Stimulated activated CD8-positive, alpha-beta memory T cell treated with anti-CD3 and anti-CD28 coated beads, Interleukin-4, amount 100 ng/mL, for 24 hours (primary cell): ENCODE measurements around the gene TUB.

Experiments used
- DNase-seq: peaks from one replicate; pipeline ENCODE4 v3.0.0-alpha.2; 2020; ENCODE audit warnings: low read depth

TUB gene

DNA sequence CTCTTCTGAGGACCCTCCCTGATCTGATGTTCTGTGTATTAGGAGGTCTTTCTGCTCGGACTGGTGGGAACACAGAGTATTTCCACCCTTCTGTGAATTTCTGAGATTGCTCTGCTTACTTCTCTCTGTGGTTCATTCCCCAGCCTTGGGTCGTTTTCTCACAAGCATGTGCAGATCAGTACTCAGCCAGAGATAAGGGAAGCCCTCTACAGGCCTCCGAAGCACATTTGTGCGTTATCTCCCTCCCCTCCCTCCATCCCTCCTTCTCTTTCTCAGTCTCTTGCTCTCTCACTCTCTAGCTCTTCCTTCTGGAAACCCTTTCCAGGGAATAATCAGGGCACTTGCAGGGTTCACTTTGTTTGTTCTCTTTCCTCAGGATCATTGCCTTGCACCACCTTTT, 35.2 kb upstream of the TUB start:
- no peak for DNase-seq

DNA sequence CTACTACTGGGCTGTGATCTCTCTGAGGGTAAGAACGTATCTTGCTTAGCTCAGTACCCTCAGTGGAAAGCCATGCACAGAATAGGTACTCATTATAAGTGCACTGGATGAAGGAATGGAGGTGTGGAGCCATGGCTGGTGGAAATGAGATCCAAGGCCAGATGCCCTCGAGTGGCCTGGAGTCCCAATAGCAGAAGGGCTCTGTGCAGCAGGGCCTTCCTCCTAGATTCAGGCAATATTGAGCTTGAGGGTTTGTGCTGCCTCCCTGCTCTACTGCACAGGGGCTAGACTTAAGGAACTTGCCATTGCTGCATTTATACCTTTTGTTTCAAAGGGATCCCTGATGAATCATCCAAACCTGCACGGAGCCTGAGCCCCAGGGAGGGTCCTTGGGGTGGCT, 33.6 kb upstream of the TUB start:
- no peak for DNase-seq

DNA sequence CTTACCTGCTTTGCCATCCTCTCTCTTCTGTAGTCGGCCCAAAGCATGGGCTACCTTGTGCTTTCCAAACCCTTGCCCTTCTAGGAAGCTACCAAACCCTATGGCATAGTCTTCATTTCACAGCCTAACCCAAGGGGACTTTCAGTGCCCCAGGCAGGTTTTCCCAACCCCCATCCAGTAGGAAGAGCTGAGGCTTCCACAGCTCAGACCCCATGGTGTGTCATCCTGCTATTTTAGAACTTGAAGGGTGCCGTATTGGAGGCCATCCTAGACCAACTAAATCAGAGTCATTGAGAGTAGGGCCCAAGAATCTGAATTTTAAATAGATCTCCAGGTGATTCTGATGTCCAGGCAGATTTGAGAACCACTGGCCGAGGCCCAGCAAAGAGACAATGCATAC, 31.9 kb upstream of the TUB start:
- no peak for DNase-seq

DNA sequence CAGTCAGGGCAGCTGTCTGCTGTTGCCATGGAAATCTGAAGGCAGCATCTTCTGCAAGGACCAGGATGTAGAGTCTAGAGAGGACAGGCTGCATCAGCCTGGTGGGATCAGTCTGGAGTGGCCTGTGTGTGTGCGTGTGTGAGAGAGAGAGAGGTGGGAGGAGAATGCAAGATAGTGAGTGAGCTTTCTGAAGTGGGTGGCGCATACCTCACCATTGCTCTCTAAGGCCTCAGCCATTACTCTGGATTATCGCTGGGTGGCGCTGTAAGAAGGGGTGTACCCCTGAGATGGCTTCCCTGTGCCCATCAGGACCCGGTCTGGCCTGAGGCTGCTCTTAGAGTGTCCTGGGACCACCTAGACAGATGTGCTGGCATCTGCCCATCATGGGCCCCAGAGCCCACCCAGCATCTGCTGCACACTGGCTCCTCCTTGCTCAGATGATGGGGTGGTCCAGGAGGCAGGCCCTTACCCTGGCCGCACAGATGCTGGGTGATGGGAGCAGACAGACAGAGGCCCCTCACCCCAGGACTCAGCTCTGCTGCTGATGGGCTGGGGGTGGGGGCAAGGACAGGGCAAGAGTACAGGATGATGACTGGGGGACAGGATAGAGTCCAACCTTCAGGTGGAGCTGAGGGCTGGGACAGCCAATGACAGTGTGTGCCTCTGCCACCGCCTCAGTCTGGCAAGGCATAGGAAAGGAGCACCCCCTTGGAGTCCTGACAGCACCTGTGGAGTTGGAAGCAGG, 25.7 kb upstream of the TUB start:
- no peak for DNase-seq

DNA sequence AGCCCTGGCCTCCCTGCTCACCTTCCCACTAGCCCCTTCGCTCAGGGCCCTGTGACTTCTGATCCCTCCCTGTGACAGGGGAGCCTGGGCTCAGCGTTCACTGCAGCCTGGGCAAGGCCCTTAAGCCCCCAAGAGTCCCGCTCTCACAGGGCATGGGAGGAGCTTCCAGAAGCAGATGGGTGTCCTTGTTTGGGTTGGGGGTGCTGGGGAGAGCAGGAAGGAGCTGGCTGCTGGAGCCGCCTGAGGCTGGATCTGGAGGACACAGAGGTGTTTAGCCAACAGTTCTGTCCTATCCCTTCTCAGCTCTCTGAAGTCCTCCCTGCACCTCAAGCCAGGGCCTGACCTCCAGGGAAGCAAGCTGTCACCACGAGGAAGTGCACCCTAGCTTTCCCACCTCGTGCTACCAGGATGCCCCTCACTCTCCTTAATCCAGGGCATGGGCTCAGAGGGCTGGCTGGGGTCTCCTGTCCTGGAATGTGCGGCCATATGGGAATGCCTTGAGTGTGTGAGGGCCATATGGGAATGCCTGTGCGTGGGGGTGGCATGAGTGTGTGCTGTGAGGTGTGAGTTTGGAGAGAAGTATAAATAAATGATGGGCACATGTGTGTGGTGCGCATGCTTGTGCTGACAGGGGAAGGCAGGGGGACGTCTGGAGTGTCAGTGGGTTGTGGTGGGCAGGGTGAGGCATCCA, 25.0 kb upstream of the TUB start:
- DNase-seq: no peak

DNA sequence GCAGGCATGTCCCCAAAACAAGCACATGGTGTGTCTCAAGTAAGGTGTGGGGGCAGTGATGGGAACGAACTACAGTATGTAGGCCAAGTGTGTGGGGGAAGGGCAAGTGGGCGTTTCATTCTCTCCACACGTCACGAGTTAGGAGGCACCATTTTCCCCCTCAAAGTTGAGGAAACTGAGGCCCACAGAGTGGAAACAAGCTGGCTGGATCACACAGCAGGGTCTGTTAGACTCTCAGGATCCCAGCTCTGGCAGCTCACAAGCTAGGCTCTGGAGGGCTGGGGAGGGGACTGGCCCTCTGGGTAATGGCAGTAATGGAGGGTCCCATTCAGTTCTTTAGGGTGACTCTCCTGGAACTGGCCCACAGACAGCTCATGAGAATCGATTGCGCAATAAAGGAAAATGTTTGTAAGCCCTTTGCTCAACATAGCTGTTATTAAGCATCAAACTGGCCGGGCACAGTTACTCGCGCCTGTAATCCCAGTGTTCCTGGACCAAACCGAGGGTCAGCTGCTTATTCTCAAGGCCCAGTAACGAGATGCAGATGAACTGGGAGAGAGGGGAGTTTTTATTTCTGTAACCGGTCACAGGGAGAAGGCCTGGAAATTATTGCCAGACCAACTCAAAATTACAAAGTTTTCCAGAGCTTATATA, 24.1 kb upstream of the TUB start:
- DNase-seq: no peak

DNA sequence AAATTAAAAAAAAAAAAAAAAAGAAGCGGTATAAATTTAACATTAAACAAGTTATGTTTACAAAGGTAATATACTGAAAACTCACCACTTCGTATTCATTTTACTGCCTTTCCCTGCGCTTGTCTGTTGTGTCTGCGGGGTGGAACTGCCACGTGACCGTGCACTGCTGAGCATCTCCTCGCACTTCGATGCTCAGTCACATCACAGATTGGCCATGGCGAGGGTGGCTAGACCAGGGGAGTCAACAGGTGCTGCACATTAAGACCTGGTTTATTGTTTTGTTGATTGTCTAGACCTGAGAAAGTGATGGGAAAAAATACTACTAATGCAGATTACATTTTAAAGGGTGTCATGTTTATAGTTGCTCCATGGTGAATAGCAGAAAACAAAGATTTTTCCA, 22.8 kb upstream of the TUB start:
- DNase-seq: no peak

DNA sequence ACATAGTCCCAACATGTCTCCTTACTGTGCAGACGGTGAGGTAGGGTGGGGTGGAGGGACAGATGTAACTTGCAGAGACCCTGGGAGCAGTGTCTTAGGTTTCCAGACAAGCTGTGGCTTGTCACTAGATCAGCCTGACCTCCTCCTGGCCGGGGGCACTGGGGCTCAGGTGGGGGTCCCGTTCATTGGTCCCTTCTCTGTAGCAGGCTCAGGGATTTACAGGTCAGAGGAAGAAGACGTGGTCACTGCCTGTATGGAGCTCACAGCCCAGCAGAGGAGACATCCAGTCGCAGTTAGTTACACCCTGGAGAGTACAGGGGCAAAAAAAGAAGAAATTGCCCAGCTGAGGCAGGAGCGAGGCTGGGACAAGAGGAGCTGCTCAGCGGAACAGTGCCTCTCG, 22.0 kb upstream of the TUB start:
- no peak for DNase-seq

DNA sequence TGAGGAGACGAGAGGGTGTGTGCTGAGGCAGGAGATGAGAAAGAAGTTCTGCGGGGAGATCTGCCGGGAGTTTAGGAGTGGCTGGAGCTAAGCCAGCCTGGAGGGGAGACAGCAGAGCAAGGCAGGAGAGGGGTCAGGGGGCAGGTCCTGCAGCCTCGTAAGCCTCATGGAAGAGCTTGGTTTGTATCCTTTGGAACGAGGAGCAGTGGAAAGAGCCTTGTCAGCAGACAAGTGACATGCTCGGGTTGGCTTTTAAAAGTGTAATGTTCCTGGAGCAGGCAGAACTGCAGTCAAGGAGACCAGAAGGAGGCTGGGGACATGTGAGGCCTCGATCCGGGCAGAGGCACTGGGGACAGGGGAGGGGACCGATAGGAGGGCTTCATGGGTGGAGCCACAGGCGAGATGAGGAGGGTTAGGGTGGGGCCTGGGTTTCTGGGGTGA, 21.4 kb upstream of the TUB start:
- DNase-seq: no peak

DNA sequence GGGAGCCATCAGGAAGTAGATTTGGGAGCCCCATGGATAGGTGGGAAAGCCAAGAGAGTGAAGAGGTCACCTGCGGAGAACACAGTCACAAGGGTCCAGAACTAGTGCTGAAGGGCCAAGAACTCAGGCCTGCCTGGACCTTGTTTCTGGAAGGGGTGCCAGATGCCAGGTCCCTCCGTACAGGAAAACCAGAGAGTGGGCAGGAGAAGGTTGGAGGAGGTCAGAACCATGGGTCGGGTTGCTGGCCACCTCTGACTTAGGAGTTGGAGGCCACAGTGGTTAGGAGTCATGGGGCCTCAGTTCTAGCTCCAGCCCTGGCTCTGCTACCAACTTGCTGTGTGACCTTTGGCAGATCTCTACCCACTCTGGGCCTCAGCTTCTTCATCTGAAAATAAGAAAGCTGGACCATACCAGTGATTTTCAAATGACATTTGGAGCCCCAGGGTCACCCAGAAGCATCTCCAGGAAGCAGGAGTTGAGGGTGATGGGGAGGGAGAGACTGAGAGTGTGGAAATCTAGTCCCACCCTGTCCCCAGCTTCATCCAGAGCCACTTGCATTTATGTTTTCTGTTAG, 20.8 kb upstream of the TUB start:
- DNase-seq: no peak

DNA sequence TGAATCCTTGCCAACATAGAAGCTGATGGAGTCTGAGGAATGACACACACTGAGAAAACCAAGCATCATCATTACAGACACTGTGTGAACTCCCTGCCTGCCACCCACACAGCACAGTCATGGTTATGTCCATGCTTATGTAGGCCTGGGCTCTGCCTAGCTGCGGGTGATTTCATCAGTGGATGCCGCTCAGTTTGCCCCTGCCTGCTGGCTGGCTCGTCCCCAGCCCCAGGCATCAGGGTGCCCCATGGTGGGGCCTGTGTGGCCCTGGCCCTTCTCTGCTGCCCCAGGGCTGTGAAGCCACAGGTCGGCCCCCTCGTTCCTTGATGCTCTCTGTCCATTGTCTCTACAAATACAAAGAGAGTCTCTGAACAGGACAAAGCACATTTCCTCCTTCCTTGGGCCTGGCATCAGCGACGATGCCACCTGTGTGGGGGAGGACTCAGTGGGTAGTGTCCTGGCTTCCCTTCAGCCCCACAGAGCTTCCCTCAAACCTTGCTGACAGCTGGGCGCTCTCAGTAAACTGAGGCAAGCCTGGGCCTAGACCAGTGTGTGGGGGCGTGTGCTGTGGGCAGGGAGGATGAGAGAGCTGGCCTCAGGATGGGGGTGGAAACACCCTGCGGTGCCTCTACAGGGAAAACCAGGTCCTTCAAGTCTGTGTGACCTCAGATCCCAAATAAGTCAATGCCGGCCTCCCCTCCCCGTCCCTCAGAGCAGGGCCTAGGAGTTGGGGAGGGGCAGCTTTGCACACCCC, 20.0 kb upstream of the TUB start:
- no peak for DNase-seq

DNA sequence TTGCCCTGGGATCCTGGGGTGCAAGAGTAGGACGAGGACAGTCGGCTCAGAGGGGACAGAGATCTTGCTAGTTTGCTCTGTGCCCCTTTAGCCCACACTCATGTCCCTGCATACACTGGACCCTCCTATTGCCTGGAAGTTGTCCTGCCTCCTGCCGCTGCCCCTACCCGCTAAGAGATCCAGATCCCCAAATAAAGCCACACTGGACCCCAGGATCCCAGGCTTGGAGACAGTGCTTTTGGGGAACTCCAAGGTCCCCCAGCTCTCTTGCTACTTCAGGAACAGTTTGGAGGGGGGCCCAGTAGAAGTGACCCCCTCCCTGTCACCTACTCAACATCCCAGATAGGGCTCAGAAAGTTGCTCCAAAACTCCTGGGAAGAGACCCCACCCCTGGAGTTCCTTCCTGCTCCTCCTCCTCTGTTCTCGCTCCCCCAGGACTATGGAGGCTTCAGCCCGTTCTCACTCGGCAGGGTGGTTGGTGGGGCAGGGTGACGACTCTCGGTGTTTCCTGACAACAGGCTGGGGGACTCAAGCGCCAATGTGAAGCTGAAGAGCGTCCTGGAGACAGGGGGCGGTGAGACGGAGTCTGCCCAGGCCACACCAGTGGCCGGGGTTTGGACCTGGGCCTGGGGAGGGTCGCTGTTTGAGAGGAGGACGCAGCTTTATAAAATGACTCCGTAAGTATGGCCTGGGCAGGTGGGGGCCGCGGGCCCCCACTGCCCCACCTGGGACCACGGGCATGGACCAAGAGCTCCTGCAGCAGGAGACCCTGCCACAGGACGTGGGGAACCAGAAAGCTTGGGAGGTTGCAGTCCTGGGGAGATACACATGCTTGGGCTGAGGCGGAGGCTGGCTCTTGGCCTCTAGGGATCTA, 19.2 kb upstream of the TUB start:
- DNase-seq: no peak

DNA sequence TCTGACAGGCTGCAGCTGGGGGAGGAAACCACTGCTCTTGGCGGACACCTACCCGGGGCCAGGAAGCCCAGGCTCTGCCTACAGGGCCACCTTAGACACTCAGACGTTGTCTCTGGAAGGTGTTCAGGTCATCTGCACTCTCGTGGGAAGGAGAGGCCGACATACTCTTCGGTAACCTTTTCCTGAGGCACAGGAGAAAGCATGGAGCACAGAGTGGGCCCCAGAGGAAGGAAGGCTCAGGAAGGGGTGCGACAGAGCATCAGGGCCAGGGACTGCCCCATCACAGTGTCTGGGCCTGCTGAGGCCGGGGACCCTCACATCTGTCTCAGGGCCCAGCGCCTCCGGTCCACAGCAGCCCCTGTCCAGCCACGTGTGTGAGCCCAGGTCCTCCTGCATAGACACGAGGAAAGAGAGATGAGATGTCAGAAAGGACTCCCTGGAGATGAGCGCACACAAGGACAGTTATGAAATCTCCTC, 18.2 kb upstream of the TUB start:
- DNase-seq: no peak

DNA sequence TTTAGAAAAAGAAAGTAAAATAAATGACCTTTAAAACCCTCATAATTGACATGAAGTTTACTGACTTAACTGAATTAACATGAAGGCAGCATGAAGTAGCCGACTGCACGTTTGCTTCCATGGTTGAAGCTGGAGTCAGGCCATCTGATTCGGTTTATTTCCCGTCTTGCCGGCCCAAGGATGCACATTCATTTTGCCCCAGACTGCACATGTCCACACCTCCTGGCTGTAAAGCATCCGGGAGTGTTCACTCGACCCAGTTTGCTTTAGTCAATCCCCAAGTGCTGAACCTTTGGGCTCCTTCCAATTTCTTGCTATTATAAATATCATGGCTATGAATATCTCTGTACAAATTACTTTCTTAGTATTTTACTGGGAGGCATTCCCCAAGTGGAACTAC, 17.7 kb upstream of the TUB start:
- DNase-seq: no peak

DNA sequence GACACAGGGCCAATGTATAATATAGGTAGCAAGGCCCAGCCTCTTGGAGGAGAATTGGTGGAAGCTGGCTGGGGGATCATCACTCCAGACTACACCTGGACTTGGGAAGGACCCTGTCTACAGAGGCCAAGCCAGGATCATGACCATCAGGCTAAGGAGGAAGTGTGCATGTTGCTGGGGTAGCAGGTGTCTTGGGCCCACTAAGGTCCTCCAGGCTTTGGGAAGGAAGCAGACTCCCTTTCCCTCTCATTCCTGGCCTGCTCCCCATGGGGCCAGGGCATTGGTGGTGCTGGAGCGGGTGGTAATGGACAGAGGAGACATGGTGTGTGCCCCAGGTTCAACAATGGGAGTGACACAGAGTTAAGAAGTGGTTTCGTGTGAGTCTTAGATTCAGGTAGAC, 16.0 kb upstream of the TUB start:
- no peak for DNase-seq

DNA sequence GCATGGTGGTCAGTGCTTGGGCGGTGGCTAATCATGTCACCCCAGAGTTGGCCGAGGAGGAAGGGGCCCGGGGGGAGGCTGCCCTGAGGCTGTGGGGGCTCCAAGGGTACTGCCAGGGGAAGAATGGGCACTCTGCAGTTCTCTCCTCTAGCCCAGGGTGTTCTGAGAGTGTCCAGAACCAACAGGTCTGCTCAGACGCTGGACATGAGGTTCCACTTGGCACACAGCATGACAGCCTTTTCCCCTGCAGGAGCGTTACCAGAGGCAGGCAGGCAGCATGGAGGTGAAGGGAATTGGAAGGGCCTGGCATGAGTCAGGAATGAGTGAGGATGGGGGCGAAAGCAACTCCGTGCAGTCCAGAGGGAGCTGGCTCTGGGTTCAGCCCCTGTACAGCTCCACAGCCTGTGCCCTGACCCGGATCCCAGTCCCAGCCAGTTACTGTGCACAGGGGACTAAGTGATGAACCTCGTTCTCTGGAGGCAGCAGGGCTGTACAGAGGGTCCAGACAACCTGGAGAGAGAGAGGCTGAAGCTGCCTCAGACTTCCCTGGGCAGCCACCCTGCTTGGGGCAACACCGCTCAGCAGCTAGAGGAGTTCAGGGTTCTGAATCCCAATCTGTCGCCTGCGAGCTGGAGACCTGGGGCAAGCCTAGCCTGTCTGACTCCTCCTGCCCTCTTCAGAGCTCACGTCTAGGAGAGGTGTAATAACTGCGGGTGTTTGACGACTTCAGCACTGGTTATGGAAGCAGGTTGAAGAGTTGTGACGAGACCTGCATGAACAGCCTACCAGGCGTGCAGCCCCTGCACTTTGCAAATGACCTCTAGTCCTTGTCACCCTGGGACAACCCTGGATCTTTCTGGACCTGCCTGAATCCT, 14.7 kb upstream of the TUB start:
- DNase-seq: no peak

DNA sequence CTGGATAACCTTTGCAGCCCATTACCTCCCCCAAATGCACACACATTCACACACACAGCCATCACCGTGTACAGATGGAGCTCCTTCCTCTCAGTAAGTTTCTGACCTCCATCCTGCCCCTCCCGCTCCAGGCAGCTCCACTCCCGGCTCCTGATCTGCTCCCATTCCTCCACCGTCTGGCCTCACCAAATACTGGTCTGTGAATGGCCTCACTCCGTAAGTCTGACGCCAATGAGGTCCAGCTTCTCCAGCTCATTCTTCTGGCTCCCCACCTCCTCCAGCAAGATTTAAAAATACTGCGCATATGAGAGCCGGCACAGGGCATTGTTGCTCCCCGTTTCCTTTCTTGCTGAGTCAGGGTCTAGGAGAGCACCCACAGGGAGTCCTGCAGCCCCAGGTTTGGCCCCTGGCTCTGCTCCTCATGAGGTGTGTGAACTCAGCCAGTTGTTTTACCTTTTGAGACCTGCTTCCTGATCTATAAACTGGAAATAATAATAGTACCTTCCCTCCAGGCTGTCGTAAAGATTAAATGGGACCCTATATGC, 14.0 kb upstream of the TUB start:
- DNase-seq: no peak

DNA sequence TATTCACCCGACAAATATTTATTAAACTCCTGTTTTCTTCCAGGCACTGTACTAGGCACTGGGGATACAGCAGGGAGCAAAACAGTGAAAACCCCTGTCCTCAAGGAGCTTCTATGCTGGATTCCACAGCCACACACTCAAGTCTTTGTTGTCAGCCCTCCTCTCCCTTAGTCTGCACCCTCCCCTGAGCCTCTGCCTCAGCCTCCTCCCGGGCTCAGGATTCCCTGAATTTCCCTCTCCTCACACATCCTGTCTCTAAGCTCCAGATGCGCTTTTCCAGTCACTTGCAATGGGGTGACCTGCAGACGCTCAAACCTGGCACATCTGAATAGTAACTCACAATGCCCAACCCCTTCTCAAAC, 13.5 kb upstream of the TUB start:
- no peak for DNase-seq

DNA sequence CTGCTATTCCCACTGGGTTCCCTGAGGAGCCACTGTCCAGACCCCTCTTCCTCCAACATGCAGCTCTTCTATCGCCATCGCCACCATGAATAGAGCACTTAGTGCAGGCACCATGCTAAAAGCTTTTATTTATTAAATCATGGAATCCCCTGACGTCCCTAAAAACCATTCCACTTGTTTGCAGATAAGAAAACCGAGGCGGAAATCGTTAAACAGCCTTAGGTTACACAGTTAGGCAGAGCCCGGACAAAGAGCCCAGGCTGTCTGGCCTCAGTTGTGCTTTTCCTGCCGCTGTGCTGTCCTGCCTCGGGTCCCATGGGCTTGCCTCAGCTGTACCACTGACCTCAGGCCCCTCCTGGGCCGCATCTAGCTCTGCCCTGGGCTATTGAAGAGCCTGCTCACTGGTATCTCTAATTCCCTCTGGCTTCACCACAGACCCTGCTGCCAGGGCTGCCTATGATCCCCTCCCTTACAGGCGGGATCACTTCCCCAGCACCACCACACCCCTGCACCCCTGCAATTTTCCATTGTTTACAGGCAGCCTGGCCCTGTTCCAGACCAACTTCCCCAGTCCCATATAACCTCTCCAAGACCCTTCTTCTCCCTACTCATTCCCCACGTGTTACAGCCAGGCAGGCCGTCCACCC, 13.0 kb upstream of the TUB start:
- no peak for DNase-seq
